Upper lobe of left lung (tissue), 6 donors: ENCODE data around the gene HM13. TPM values are rescaled to one million over a fixed set of nuclear protein-coding genes. Genes with fewer than 3 reads are reported as not detected.
"Not testable (repeated sequence)": the region's sequence is repeated elsewhere in the genome, so short reads cannot be mapped to it uniquely, and the experiment has no call there.

Experiments used
- ATAC-seq, 2 donors: fragments of 200-7000 bp; cut with Tn5 transposase; one replicate each; pipeline ENCODE4 v1.9.1; 2022; ENCODE audit warnings: mild to moderate bottlenecking in 2 of 2, moderate library complexity in 2 of 2; ENCODE audit not compliant: low FRiP score in 2 of 2
- DNase-seq, 2 donors: peaks; one replicate each; pipeline ENCODE4 v3.0.0-alpha.2; 2019 to 2020
- H3K27ac ChIP-seq, 4 donors: fragments of 200-600 bp; sonication (generic); one replicate each; pipeline ENCODE4 v1.5.1; 2016 to 2019
- H3K27me3 ChIP-seq, 4 donors: fragments of 200-600 bp; sonication (generic); one replicate each; pipeline ENCODE4 v1.5.1; 2017 to 2019
- H3K36me3 ChIP-seq, 4 donors: fragments of 200-600 bp; sonication (generic); one replicate each; pipeline ENCODE4 v1.5.1; 2016 to 2019
- H3K4me1 ChIP-seq, 4 donors: fragments of 200-600 bp; sonication (generic); one replicate each; pipeline ENCODE4 v1.5.1; 2018 to 2019
- H3K4me3 ChIP-seq, 4 donors: fragments of 200-600 bp; sonication (generic); one replicate each; pipeline ENCODE4 v1.5.1; 2017 to 2019; ENCODE audit warnings: mild to moderate bottlenecking in 2 of 4, moderate library complexity in 1 of 4
- H3K9me3 ChIP-seq, 4 donors: fragments of 200-600 bp; sonication (generic); one replicate each; pipeline ENCODE4 v1.5.1; 2018 to 2019
- EP300 ChIP-seq, 4 donors: sonication (generic); formaldehyde crosslinking; IDR thresholded peaks; one replicate each; pipeline ENCODE4 v1.5.1; 2017; ENCODE audit warnings: antibody characterized with exemption in 4 of 4, control low read depth in 2 of 4
- POLR2A ChIP-seq, 4 donors: fragments of 450-650 bp; IDR thresholded peaks; one replicate each; pipeline ENCODE4 v1.5.1; 2016 to 2017; ENCODE audit warnings: antibody characterized with exemption in 4 of 4, mild to moderate bottlenecking in 2 of 4
- POLR2AphosphoS5 ChIP-seq, 2 donors: sonication (generic); formaldehyde crosslinking; IDR thresholded peaks; one replicate each; pipeline ENCODE4 v1.5.1; 2017; ENCODE audit warnings: antibody characterized with exemption in 2 of 2
- WGBS, 2 donors: methylation state at CpG; one replicate each; pipeline ENCODE4 v1.1.5; 2017 to 2018; 5-methylcytosine and 5-hydroxymethylcytosine counted together
- total RNA-seq, 6 donors: library from RNA; depleted of rRNA in 4 of 6; stranded (reverse); fragments of >200 nt in 4 of 6; gene quantifications; one replicate each; pipeline versions ENCODE4 v1.1.0 to v1.2.1, GENCODE V29; 2016 to 2021
- TF ChIP-seq, protein P1 (sequence below), 6 experiments: fragments of 450-650 bp in 4 of 6; fragments of 200-600 bp in 2 of 6; sonication (generic) in 2 of 6; IDR thresholded peaks; one replicate each; pipeline ENCODE4 v1.5.1; 2016 to 2019; ENCODE audit warnings: antibody characterized with exemption in 6 of 6
- donor health status: DM: no; HTN: no; CAD: no; lungs with moderate emphysema.
- donor health status: DM: no; HTN: yes; CAD: no; lungs with severe emphysema.

HM13 gene
- total RNA-seq, 6 donors from 2014 or later = 58.7 to 186 (median 81.6) TPM

DNA sequence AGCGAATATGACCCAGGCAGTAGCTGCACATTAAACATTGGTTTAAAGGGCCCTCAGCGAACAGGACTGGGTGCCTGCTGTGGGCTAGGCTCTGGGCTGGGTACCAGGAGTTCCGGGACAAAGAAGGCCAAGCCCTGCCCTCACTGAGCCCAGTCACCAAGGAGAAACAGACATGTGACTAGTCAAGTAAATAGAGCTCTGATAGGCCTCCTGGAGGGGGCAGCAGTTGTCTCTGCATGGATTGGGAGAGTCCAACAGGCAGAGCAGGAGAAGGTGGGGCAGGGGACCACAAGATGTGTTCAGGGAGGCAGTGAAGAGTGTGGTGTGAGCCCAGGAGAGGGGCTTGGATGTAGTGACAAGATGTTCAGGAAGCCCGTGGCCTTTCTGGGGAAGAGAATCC lies 3.1 kb downstream of the HM13 start:
- peaks cover 0 to 21% (median 4%) of the 10 kb centered on the region in 4 donors for H3K36me3 ChIP-seq
- no peaks in the 10 kb centered on the region for H3K9me3 ChIP-seq
- H3K4me3 ChIP-seq = no peak overlapping the region
- no peak for TF ChIP-seq EP300 (IDR thresholded peaks at IDR 0.05)
- TF ChIP-seq POLR2A (IDR thresholded peaks at IDR 0.05) = no peak
- TF ChIP-seq, protein P1, sequence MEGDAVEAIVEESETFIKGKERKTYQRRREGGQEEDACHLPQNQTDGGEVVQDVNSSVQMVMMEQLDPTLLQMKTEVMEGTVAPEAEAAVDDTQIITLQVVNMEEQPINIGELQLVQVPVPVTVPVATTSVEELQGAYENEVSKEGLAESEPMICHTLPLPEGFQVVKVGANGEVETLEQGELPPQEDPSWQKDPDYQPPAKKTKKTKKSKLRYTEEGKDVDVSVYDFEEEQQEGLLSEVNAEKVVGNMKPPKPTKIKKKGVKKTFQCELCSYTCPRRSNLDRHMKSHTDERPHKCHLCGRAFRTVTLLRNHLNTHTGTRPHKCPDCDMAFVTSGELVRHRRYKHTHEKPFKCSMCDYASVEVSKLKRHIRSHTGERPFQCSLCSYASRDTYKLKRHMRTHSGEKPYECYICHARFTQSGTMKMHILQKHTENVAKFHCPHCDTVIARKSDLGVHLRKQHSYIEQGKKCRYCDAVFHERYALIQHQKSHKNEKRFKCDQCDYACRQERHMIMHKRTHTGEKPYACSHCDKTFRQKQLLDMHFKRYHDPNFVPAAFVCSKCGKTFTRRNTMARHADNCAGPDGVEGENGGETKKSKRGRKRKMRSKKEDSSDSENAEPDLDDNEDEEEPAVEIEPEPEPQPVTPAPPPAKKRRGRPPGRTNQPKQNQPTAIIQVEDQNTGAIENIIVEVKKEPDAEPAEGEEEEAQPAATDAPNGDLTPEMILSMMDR (IDR thresholded peaks at IDR 0.05) = no peak
- no peak for TF ChIP-seq POLR2AphosphoS5 (IDR thresholded peaks at IDR 0.05)
- peak in 1 of 2 donors; percentile 62 for DNase-seq
- peaks cover 35 to 71% (median 45%) of the 10 kb centered on the region in 4 donors for H3K4me1 ChIP-seq
- peak overlapping the region in 2 of 4 donors; percentile 31 to 44 for H3K27ac ChIP-seq
- ATAC-seq = peak in 1 of 2 donors; percentile 5
- 63 to 74% methylated on average over 4 of the region's 4 CpGs for WGBS, 2 donors
- H3K27me3 ChIP-seq = no peaks in the 10 kb centered on the region

DNA sequence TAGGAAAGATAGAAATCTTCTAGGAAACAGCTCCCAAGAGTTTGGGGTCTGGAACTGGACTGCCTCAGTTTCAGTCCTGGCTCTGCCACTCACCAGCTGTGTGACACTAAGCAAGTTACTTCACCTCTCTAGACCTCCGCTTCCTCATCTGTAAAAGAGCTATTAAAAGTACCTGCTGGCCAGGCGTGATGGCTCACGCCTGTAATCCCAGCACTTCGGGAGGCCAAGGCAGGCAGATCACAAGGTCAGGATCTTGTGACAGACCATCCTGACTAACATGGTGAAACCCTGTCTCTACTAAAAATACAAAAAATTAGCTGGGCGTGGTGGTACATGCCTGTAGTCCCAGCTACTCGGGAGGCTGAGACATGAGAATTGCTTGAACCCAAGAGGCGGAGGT lies 7.0 kb downstream of the HM13 start:
- WGBS, 2 donors = 64 to 87% methylated on average over 7 of the region's 7 CpGs
- DNase-seq, ATAC-seq, H3K9me3 ChIP-seq, H3K4me3 ChIP-seq, H3K27me3 ChIP-seq: not testable (repeated sequence)
- Histone ChIP-seq H3K27ac (peak overlapping the region in 2 of 4 donors; percentile 40 to 48), H3K4me1 (peaks cover 37 to 68% (median 40%) of the 10 kb centered on the region in 4 donors), H3K36me3 (peaks cover 0 to 41% (median 7%) of the 10 kb centered on the region in 4 donors)

DNA sequence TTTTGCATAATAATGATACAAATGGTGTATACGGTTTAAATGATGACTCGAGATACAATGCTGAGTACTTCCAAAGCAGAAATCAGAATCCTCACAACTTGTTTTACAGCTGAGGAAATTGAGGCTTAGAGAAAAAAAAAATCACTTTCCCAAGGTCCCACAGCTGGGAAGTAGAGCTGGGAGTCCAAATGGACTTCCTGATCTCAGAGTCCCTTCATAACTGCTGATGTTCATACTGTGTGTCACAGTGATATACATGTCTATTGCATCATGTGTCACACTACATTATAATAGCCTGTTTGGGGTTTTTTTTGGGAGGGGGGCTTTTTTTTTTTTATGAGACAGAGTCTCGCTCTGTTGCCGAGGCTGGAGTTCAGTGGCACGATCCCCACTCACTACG lies 8.5 kb downstream of the HM13 start:
- Histone ChIP-seq H3K36me3 (peaks cover 6 to 56% (median 15%) of the 10 kb centered on the region in 4 donors), H3K27me3 (no peaks in the 10 kb centered on the region), H3K4me1 (peaks cover 22 to 53% (median 27%) of the 10 kb centered on the region in 4 donors), H3K9me3 (no peaks in the 10 kb centered on the region), H3K4me3 (no peak overlapping the region), H3K27ac (peak overlapping the region; percentile 7 to 58 (median 39))
- WGBS, 2 donors = 76 to 82% methylated on average over 6 of the region's 6 CpGs
- DNase-seq (no peak), ATAC-seq (peak in 1 of 2 donors; percentile 58)
- TF ChIP-seq POLR2A (IDR thresholded peaks at IDR 0.05) = no peak
- TF ChIP-seq EP300 (IDR thresholded peaks at IDR 0.05) = no peak
- TF ChIP-seq POLR2AphosphoS5 (IDR thresholded peaks at IDR 0.05) = no peak
- TF ChIP-seq, protein P1 (IDR thresholded peaks at IDR 0.05) = no peak

DNA sequence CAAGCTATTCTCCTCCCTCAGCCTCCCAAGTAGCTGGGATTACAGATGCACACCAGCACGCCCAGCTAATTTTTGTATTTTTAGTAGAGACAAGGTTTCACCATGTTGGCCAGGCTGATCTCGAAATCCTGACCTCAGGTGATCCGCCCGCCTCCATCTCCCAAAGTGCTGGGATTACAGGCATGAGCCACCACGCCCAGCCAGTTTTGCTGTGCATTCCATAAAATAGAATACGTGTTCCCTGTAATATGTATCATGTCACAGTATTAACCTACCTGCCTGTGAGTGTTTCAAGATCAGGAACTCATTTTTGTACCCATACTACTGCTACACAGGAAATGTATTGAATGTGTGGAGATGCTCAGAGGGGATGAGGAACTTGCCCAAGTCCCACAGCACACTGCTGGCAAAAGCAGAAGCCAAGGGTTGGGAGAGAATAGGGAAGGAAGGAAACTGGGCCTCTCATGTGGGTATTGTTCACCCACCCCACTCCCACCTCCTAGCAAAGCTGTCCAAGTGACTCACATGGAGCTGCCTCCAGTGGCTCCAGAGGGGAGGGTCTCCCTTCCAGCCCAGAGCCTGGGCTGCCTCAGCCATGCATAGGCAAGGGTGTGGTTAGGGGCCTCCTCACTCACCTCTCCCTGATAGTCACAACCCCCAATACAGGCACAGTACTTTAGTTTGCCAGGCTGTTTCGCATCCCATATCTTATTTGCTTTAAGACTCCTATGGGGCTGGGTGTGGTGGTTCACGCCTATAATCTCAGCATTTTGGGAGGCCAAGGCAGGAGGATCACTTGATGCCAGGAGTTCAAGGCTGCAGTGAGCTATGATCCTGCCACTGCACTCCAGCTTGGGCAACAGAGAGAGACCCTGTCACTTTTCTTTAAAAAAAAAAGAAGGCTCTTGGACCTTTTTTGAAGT lies 9.4 kb downstream of the HM13 start:
- ATAC-seq (peak; percentile 78 to 91), DNase-seq (peak in 1 of 2 donors; percentile 62)
- TF ChIP-seq, protein P1 (IDR thresholded peaks at IDR 0.05) = no peak
- TF ChIP-seq POLR2A (IDR thresholded peaks at IDR 0.05) (no peak), EP300 (IDR thresholded peaks at IDR 0.05) (no peak), POLR2AphosphoS5 (IDR thresholded peaks at IDR 0.05) (no peak)
- H3K36me3 ChIP-seq = peaks cover 15 to 63% (median 23%) of the 10 kb centered on the region in 4 donors
- H3K9me3 ChIP-seq = no peaks in the 10 kb centered on the region
- peak overlapping the region; percentile 42 to 58 (median 49) for H3K27ac ChIP-seq
- H3K4me3 ChIP-seq = no peak overlapping the region
- peaks cover 19 to 47% (median 26%) of the 10 kb centered on the region in 4 donors for H3K4me1 ChIP-seq
- 74 to 88% methylated on average over 8 of the region's 8 CpGs for WGBS, 2 donors
- no peaks in the 10 kb centered on the region for H3K27me3 ChIP-seq

DNA sequence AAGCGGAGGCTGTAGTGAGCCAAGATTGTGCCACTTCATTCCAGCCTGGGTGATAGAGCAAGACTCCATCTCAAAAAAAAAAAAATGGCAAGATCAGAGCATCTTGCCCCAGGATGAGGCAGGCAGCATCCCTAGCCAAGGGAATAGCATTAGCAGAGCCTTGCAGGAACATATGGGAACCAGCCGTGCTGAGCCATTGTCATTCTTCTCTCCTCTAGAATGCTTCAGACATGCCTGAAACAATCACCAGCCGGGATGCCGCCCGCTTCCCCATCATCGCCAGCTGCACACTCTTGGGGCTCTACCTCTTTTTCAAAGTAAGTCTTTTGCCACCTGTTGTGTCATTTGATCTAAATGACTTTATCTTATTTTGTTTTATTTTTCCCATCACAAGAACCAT lies 13.0 kb downstream of the HM13 start:
- Histone ChIP-seq H3K36me3 (peaks cover 18 to 80% (median 42%) of the 10 kb centered on the region in 4 donors), H3K27ac (no peak overlapping the region), H3K4me1 (peaks cover 5 to 21% (median 16%) of the 10 kb centered on the region in 4 donors), H3K4me3 (no peak overlapping the region), H3K9me3 (no peaks in the 10 kb centered on the region), H3K27me3 (no peaks in the 10 kb centered on the region)
- TF ChIP-seq EP300 (IDR thresholded peaks at IDR 0.05) = no peak
- TF ChIP-seq POLR2AphosphoS5 (IDR thresholded peaks at IDR 0.05) = no peak
- TF ChIP-seq, protein P1 (IDR thresholded peaks at IDR 0.05) = no peak
- no peak for TF ChIP-seq POLR2A (IDR thresholded peaks at IDR 0.05)
- ATAC-seq (no peak), DNase-seq (no peak)
- 92 to 94% methylated on average over 6 of the region's 6 CpGs for WGBS, 2 donors
